Measurements from ENCODE around the gene NPC2.
"Not testable (repeated sequence)": the region's sequence is repeated elsewhere in the genome, so short reads cannot be mapped to it uniquely, and the experiment has no call there.

NPC2 gene

DNA sequence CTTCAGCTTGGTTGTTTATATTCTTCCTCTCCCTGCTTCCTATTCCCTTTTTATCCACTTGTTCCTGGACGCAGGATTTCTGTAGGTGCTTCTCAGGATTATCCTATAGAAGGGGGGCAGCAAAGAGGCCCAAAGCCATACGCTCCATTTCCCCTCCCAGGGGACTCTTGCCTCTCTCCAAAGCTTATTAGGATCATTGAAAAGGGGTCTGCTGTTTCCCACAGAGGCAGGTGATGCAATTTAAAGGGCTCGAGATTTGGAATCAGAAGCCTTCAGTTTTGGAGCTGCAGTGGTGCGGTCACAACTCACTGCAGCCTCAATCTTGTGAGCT lies 35.6 kb downstream of the NPC2 start:
- no peak for DNase-seq
- H3K23ac ChIP-seq (ENCODE audit: low read length in 2 of 2): no peak overlapping the region
- H3K79me1 ChIP-seq (replicated peaks; ENCODE audit: low read length, poor library complexity, severe bottlenecking): no peaks in the 10 kb centered on the region
- H3K4me3 ChIP-seq (ENCODE audit: insufficient read depth in 1 of 2, low read depth in 1 of 2, low read length in 2 of 2): no peak overlapping the region
- no peak overlapping the region for H3K4me2 ChIP-seq (ENCODE audit: low read length, poor library complexity, severe bottlenecking)
- no peak overlapping the region for H3K27ac ChIP-seq (ENCODE audit: low read length, poor library complexity, severe bottlenecking)
- no peak overlapping the region for H2AFZ ChIP-seq (ENCODE audit: low read depth, low read length)
- H3K27me3 ChIP-seq (ENCODE audit: control insufficient read depth in 1 of 2, insufficient read depth in 1 of 2, low read length in 2 of 2): peaks cover 19 to 33% of the 10 kb centered on the region in 2 experiments
- no peak overlapping the region for H2BK5ac ChIP-seq (ENCODE audit: low read depth, low read length, poor library complexity, severe bottlenecking)
- no peak overlapping the region for H4K91ac ChIP-seq (ENCODE audit: low read length)
- H2BK15ac ChIP-seq (ENCODE audit: low read depth, poor library complexity, severe bottlenecking): no peak overlapping the region
- no peak overlapping the region for H4K8ac ChIP-seq (ENCODE audit: low read length)
- no peak overlapping the region for H2AK5ac ChIP-seq (ENCODE audit: low read length, severe bottlenecking)
- no peaks in the 10 kb centered on the region for H3K9me3 ChIP-seq (ENCODE audit: control insufficient read depth, low read length)
- no peak overlapping the region for H3K18ac ChIP-seq (ENCODE audit: low read depth in 1 of 2, low read length in 2 of 2)
- no peaks in the 10 kb centered on the region for H3K36me3 ChIP-seq (ENCODE audit: control insufficient read depth in 1 of 2, insufficient read depth in 2 of 2, low read depth in 1 of 2, low read length in 2 of 2)
- WGBS: 65% methylated on average over 3 of the region's 4 CpGs
- no peak overlapping the region for H3K9ac ChIP-seq (ENCODE audit: low read length)
- H3K4me1 ChIP-seq (ENCODE audit: control insufficient read depth, insufficient read depth, low read depth, low read length): no peaks in the 10 kb centered on the region
- H2BK120ac ChIP-seq (ENCODE audit: low read depth, low read length): no peak overlapping the region
- H3K14ac ChIP-seq (ENCODE audit: low read length in 2 of 2): peak overlapping the region in 1 of 2 experiments; percentile 39
- H3K4ac ChIP-seq (ENCODE audit: low read depth in 1 of 2, low read length in 2 of 2): no peak overlapping the region
- no peak overlapping the region for H2BK12ac ChIP-seq (ENCODE audit: low read length in 2 of 2)

DNA sequence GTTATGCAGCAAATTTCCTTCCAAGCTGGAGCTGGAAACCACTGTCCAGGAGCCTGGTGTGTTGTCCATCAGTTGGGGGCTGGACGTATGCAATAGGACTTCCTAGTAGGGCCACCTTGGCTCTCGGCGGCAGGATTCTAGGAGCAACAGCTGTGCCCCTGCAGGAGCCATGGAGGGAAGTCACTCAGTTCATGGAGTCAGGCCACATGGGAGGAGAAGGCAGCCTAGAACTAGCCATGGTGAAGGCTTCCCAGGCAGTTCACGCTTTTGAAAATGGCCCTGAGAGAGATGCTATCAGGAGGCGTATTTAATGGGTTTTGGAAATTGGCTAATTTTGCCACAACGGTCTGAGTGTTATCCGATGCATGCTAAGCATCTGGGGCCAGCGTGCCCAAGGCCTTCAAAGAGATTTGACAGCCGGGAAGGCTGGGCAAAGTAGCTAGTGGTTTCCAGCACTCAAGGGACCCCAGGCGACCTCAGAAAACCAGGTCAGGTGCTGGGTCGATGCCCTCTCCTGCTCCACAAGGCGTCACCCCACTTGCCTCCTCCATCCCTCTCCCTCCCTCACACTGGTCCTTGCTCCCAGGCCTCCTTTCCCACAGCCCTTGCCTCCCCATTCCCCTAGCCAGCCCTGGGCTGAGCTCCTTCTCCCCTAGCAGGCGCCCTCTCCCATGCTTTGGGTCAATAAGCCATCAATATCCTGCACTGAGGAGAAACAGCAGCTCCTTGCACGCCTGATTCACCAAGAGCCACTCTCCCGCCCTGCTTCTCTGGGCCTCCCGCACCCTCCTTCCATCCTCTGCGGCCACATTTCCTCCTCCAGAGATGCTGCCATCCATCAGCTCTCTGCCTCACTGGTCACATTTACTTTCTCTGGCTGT lies 36.2 kb downstream of the NPC2 start:
- Histone ChIP-seq H3K4me1 (ENCODE audit: control insufficient read depth, insufficient read depth, low read depth, low read length) (no peaks in the 10 kb centered on the region), H3K9ac (ENCODE audit: low read length) (no peak overlapping the region), H3K27ac (ENCODE audit: low read length, poor library complexity, severe bottlenecking) (no peak overlapping the region), H3K79me1 (replicated peaks; ENCODE audit: low read length, poor library complexity, severe bottlenecking) (no peaks in the 10 kb centered on the region), H3K18ac (ENCODE audit: low read depth in 1 of 2, low read length in 2 of 2) (no peak overlapping the region), H3K14ac (ENCODE audit: low read length in 2 of 2) (peak overlapping the region in 1 of 2 experiments; percentile 39), H3K36me3 (ENCODE audit: control insufficient read depth in 1 of 2, insufficient read depth in 2 of 2, low read depth in 1 of 2, low read length in 2 of 2) (no peaks in the 10 kb centered on the region), H2BK5ac (ENCODE audit: low read depth, low read length, poor library complexity, severe bottlenecking) (no peak overlapping the region), H2AK5ac (ENCODE audit: low read length, severe bottlenecking) (no peak overlapping the region), H3K4me2 (ENCODE audit: low read length, poor library complexity, severe bottlenecking) (no peak overlapping the region), H3K27me3 (ENCODE audit: control insufficient read depth in 1 of 2, insufficient read depth in 1 of 2, low read length in 2 of 2) (peaks cover 19 to 33% of the 10 kb centered on the region in 2 experiments), H2AFZ (ENCODE audit: low read depth, low read length) (no peak overlapping the region), H3K4ac (ENCODE audit: low read depth in 1 of 2, low read length in 2 of 2) (no peak overlapping the region), H4K91ac (ENCODE audit: low read length) (no peak overlapping the region), H4K8ac (ENCODE audit: low read length) (no peak overlapping the region), H3K23ac (ENCODE audit: low read length in 2 of 2) (peak overlapping the region in 1 of 2 experiments; percentile 64), H2BK120ac (ENCODE audit: low read depth, low read length) (no peak overlapping the region), H2BK12ac (ENCODE audit: low read length in 2 of 2) (no peak overlapping the region), H2BK15ac (ENCODE audit: low read depth, poor library complexity, severe bottlenecking) (no peak overlapping the region), H3K9me3 (ENCODE audit: control insufficient read depth, low read length) (no peaks in the 10 kb centered on the region), H3K4me3 (ENCODE audit: insufficient read depth in 1 of 2, low read depth in 1 of 2, low read length in 2 of 2) (no peak overlapping the region)
- WGBS: 81% methylated on average over 17 of the region's 17 CpGs
- DNase-seq: no peak

DNA sequence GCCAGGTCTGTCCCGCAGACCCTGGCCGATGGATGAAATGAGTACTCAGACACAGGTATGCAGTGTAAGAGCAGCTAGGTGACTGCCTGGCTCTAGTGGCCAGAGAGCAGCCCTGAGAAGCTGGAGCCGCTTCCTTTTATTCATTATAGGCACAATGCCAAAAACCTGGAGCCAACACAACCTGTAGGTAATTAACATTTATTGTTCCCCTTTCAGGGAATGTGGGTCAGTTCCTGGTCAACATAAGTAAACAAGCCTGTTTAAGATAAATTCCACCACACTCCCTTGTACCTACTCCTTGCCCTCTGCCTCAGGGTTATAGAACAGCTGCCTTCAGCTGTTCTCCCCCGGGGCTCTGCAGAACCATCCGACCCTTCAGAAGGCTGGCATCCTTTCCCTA lies 38.7 kb downstream of the NPC2 start:
- peaks cover 19 to 33% of the 10 kb centered on the region in 2 experiments for H3K27me3 ChIP-seq (ENCODE audit: control insufficient read depth in 1 of 2, insufficient read depth in 1 of 2, low read length in 2 of 2)
- 70% methylated on average over 4 of the region's 5 CpGs for WGBS
- not testable (repeated sequence) for H3K9ac ChIP-seq (ENCODE audit: low read length); H3K4ac ChIP-seq (ENCODE audit: low read depth in 1 of 2, low read length in 2 of 2); H2BK12ac ChIP-seq (ENCODE audit: low read length in 2 of 2); H3K9me3 ChIP-seq (ENCODE audit: control insufficient read depth, low read length); H3K14ac ChIP-seq (ENCODE audit: low read length in 2 of 2); H4K91ac ChIP-seq (ENCODE audit: low read length); H3K4me1 ChIP-seq (ENCODE audit: control insufficient read depth, insufficient read depth, low read depth, low read length); H2AK5ac ChIP-seq (ENCODE audit: low read length, severe bottlenecking); H2BK5ac ChIP-seq (ENCODE audit: low read depth, low read length, poor library complexity, severe bottlenecking); H2AFZ ChIP-seq (ENCODE audit: low read depth, low read length); H4K8ac ChIP-seq (ENCODE audit: low read length); H3K79me1 ChIP-seq (replicated peaks; ENCODE audit: low read length, poor library complexity, severe bottlenecking); H3K4me3 ChIP-seq (ENCODE audit: insufficient read depth in 1 of 2, low read depth in 1 of 2, low read length in 2 of 2); H2BK15ac ChIP-seq (ENCODE audit: low read depth, poor library complexity, severe bottlenecking); H3K23ac ChIP-seq (ENCODE audit: low read length in 2 of 2); H2BK120ac ChIP-seq (ENCODE audit: low read depth, low read length); H3K18ac ChIP-seq (ENCODE audit: low read depth in 1 of 2, low read length in 2 of 2); DNase-seq; H3K36me3 ChIP-seq (ENCODE audit: control insufficient read depth in 1 of 2, insufficient read depth in 2 of 2, low read depth in 1 of 2, low read length in 2 of 2); H3K27ac ChIP-seq (ENCODE audit: low read length, poor library complexity, severe bottlenecking); H3K4me2 ChIP-seq (ENCODE audit: low read length, poor library complexity, severe bottlenecking)

DNA sequence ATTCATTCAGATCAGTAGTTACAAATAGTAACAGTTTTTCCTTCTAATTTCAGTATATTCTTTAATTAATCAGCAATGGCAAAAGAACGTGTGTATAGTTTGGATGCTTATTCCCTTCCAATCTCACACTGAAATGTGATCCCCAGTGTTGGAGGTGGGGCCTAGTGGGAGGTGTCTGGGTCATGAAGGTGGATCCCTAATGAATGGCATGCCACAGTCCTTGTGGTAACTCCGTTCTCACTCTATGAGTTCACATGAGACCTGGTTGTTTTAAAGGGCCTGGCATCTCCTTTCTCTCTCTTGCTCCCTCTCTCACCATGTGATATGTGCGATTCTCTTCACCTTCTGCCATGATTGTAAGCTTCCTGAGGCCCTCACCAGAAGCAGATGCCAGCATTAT lies 48.2 kb downstream of the NPC2 start:
- Histone ChIP-seq H3K27ac (ENCODE audit: low read length, poor library complexity, severe bottlenecking) (no peak overlapping the region), H3K4ac (ENCODE audit: low read depth in 1 of 2, low read length in 2 of 2) (no peak overlapping the region), H2BK15ac (ENCODE audit: low read depth, poor library complexity, severe bottlenecking) (no peak overlapping the region), H3K27me3 (ENCODE audit: control insufficient read depth in 1 of 2, insufficient read depth in 1 of 2, low read length in 2 of 2) (peaks cover 22 to 36% of the 10 kb centered on the region in 2 experiments), H3K4me2 (ENCODE audit: low read length, poor library complexity, severe bottlenecking) (no peak overlapping the region), H3K9me3 (ENCODE audit: control insufficient read depth, low read length) (no peaks in the 10 kb centered on the region), H3K4me1 (ENCODE audit: control insufficient read depth, insufficient read depth, low read depth, low read length) (no peaks in the 10 kb centered on the region), H4K8ac (ENCODE audit: low read length) (no peak overlapping the region), H3K23ac (ENCODE audit: low read length in 2 of 2) (no peak overlapping the region), H2AK5ac (ENCODE audit: low read length, severe bottlenecking) (no peak overlapping the region), H2BK12ac (ENCODE audit: low read length in 2 of 2) (no peak overlapping the region), H3K9ac (ENCODE audit: low read length) (no peak overlapping the region), H3K79me1 (replicated peaks; ENCODE audit: low read length, poor library complexity, severe bottlenecking) (no peaks in the 10 kb centered on the region), H2BK120ac (ENCODE audit: low read depth, low read length) (no peak overlapping the region), H3K36me3 (ENCODE audit: control insufficient read depth in 1 of 2, insufficient read depth in 2 of 2, low read depth in 1 of 2, low read length in 2 of 2) (no peaks in the 10 kb centered on the region), H3K14ac (ENCODE audit: low read length in 2 of 2) (peak overlapping the region in 1 of 2 experiments; percentile 60), H3K4me3 (ENCODE audit: insufficient read depth in 1 of 2, low read depth in 1 of 2, low read length in 2 of 2) (no peak overlapping the region), H4K91ac (ENCODE audit: low read length) (no peak overlapping the region), H2BK5ac (ENCODE audit: low read depth, low read length, poor library complexity, severe bottlenecking) (no peak overlapping the region), H3K18ac (ENCODE audit: low read depth in 1 of 2, low read length in 2 of 2) (no peak overlapping the region), H2AFZ (ENCODE audit: low read depth, low read length) (no peak overlapping the region)
- no peak for DNase-seq
- WGBS: 44% methylated on average over 3 of the region's 3 CpGs

Data from mesenchymal stem cell (in vitro differentiated cells and primary cell).